HFF-Myc (cell line): ENCODE data around the gene NEK1.

ENCODE experiments used
- DNase-seq: peaks from one replicate; pipeline ENCODE4 v3.0.0-alpha.2; 2011; ENCODE audit warnings: low read depth; ENCODE audit errors: extremely low read depth
- H3K4me3 ChIP-seq: replicated peaks from 2 replicates; pipeline ENCODE4 v1.5.1; 2011; ENCODE audit warnings: low read depth, mild to moderate bottlenecking, control low read depth, low read length
- TF ChIP-seq, protein P1 (sequence below): IDR thresholded peaks from 2 replicates; pipeline ENCODE4 v1.5.1; 2012; ENCODE audit warnings: mild to moderate bottlenecking, low read depth, low read length, control low read depth; ENCODE audit errors: missing control alignments

Gene NEK1

DNA sequence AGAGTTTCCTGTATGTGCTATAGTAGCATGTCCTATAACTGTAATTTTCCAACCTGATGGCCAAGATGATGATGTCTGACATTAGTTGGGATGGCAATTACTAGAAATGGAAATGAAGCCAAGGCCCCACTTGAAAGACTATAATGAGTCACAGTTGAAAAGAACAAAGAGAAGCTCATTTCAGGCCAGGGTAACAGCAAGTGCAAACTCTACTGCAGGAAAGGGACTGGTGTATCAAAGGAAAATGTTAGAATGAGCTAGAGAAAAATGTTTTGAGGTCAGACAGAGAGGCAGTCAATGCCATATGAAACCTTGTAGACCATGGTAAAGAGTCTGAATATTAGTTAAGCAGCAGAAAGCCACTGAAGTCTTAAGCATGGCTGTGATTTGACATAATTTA is 195.4 kb downstream of the NEK1 start:
- no peak overlapping the region for H3K4me3 ChIP-seq
- TF ChIP-seq, protein P1, sequence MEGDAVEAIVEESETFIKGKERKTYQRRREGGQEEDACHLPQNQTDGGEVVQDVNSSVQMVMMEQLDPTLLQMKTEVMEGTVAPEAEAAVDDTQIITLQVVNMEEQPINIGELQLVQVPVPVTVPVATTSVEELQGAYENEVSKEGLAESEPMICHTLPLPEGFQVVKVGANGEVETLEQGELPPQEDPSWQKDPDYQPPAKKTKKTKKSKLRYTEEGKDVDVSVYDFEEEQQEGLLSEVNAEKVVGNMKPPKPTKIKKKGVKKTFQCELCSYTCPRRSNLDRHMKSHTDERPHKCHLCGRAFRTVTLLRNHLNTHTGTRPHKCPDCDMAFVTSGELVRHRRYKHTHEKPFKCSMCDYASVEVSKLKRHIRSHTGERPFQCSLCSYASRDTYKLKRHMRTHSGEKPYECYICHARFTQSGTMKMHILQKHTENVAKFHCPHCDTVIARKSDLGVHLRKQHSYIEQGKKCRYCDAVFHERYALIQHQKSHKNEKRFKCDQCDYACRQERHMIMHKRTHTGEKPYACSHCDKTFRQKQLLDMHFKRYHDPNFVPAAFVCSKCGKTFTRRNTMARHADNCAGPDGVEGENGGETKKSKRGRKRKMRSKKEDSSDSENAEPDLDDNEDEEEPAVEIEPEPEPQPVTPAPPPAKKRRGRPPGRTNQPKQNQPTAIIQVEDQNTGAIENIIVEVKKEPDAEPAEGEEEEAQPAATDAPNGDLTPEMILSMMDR: no peak
- DNase-seq: no peak

DNA sequence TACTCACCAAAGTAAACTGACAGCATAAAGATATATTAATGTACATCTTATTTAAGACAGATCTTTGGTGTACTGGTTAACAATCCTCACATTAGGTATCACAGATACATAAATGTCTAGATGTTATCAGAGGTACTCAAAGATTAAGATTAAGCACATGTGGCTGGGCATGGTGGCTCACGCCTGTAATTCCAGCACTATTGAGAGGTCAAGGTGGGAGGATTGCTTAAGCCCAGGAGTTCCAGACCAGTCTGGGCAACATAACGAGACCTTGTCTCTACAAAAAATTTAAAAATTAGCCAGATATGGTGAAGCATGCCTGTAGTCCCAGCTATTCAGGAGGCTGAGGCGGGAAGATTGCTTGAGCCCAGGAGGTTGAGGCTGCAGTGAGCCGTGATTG is 195.9 kb downstream of the NEK1 start:
- TF ChIP-seq, protein P1: no peak
- no peak for DNase-seq
- no peak overlapping the region for H3K4me3 ChIP-seq

DNA sequence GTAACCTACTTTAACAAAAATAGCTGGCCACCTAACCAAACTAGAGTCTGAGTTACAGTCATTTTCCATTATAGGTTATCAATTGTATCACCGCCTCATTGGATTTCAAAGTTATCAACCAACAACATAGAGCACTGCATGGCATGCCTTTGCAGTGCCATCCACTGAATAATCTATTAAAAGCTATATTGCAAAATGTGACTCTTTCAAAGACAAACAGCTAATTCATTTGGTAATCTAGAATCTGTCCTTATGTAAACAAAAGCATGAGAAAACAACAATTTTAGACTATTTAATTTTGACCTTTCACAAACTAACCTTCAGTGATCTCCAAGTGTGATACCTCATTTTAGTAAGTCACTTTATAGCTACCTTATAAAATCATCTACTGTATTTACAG is 197.5 kb downstream of the NEK1 start:
- H3K4me3 ChIP-seq: no peak overlapping the region
- TF ChIP-seq, protein P1: no peak
- DNase-seq: no peak

DNA sequence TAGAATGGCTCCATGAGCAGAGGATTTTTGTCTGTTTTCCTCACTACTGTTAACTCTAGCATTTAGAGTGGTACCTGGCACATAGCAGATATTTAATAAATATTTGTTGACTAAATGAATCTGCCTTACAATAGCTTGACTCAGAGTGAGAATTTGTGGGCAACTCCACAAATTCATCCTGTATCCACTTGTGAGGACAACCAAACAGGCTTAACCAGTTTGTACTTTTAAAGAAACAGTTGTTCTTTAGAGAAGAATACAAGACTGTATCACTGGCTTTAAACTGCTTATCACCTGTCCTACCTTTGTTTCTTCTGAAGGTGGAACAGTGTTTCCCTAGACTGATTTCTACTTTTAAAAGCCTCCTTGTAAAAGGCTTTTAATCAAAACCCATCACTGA is 200.3 kb downstream of the NEK1 start:
- no peak overlapping the region for H3K4me3 ChIP-seq
- no peak for DNase-seq
- TF ChIP-seq, protein P1: no peak

DNA sequence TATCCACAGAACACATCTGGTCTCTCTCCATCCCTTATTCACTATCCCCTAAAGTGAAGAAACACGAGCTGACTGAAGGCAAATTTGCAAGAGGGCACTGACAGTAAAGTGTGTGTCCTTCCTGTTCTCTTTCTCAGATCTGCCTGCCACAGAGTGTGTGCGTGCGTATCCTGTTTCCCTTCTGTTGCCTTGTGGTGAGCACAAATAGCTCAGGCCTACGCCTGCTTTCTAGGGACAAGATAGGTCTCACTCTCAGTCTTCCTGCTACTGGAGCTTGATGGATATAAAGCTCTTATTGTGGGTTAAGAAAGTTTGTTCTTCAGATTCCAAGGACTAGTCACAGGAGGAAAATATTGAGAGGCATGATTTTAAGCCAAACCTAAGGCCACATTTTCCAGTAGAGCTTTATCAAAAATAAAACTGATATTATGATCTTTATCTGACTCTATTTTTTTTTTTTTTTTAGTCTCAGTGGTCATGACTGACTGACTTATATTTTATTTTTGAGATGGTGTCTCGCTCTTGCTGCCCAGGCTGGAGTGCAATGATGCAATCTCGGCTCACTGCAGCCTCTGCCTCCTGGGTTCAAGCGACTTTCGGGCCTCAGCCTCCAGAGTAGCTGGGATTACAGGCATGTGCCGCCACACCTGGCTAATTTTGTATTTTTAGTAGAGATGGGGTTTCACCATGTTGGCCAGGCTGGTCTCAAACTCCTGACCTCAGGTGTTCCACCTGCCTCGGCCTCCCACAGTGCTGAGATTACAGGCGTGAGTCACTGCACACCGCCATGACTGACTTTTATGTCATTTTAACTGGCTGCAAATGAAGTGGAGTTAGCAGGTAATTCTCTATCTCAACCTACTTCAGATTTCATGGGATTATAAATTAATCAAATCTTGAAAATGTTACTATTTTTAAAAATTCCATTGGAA is 201.3 kb downstream of the NEK1 start:
- TF ChIP-seq, protein P1: no peak
- peak; percentile 44 for DNase-seq
- H3K4me3 ChIP-seq: no peak overlapping the region

DNA sequence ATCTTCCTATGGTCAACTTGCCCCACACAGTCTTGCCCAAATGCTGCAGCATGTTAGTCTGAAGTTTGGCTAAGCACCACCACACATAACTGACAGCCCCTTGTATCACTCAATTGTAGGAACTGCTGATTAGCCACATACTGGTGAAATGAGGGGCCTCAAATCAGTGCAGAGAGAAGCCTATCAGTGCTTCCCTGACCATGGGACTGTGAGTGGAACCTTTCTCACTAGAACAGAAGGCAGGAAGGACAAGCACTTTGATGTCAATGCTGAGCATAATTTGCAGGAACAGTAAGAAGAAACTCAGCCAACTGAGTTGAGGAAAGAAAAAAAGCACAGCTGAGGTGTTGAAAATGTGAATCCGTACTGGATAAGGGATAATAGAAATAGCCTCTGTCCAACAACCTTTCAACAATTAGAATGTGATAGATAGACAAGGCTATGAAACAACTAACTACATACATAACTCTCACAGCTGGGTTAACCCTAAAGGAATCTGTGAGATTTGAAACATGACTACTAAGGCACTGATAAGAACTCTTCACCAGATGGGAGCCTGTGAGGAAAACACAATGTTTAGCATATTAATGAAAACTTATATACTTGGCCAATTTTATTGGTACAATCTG is 205.1 kb downstream of the NEK1 start:
- TF ChIP-seq, protein P1: no peak
- H3K4me3 ChIP-seq: no peak overlapping the region
- DNase-seq: no peak
